Endothelial cell of umbilical vein (primary cell): ENCODE measurements around the gene PF4V1. TPM values are rescaled to one million over a fixed set of nuclear protein-coding genes. Genes with fewer than 3 reads are reported as not detected.

Experiments
- BruUV-seq: library from RNA; stranded (reverse); fragments of 400-500 nt; replicated peaks from 2 replicates; lab custom pipeline; 2021; lab: Mats Ljungman, UMichigan
- CTCF ChIA-PET: fragments of 300-600, 350-600 bp; sonication (Branson Sonifier 250); formaldehyde crosslinking; loops from one replicate; lab custom pipeline; 2021; ENCODE audit warnings: antibody characterized with exemption, inconsistent platforms; lab: Charles Lee
- POLR2A ChIA-PET: fragments of 300-600, 350-600 bp; sonication (Branson Sonifier 250); formaldehyde crosslinking; loops from one replicate; lab custom pipeline; 2021; ENCODE audit warnings: antibody characterized with exemption, inconsistent platforms; lab: Charles Lee
- DNase-seq: peaks from one replicate; pipeline ENCODE4 v3.0.0-alpha.2; 2011; ENCODE audit warnings: low read depth, low spot score
- FAIRE-seq: peaks from 2 replicates; lab custom pipeline; 2011; peaks lifted over from hg19 to GRCh38; lab: Jason Lieb, UNC
- H2AFZ ChIP-seq: 2 replicates; pipeline ENCODE4 v1.6.0; 2012; ENCODE audit warnings: low read depth, low read length, control low read depth, inconsistent platforms
- H3K27ac ChIP-seq: 2 replicates; pipeline ENCODE4 v1.5.1; 2011; ENCODE audit warnings: low read depth, mild to moderate bottlenecking, control low read depth, low read length, moderate library complexity; ENCODE audit not compliant: insufficient read depth
- H3K27me3 ChIP-seq, 2 experiments: 2 replicates each; pipeline versions ENCODE4 v1.6.0 to v1.6.1; 2011; ENCODE audit warnings: low read length in 2 of 2, mixed read lengths in 1 of 2; ENCODE audit not compliant: control insufficient read depth in 2 of 2, insufficient read depth in 2 of 2
- H3K36me3 ChIP-seq, 2 experiments: 2 replicates in 1 of 2; 3 replicates in 1 of 2; pipeline ENCODE4 v1.5.1; 2011; ENCODE audit warnings: low read length in 2 of 2, mild to moderate bottlenecking in 1 of 2, moderate library complexity in 1 of 2; ENCODE audit not compliant: control insufficient read depth in 2 of 2, insufficient read depth in 2 of 2; ENCODE audit errors: extremely low read depth in 1 of 2
- H3K4me1 ChIP-seq: 3 replicates; pipeline ENCODE4 v1.5.1; 2011; ENCODE audit warnings: mild to moderate bottlenecking, low read length; ENCODE audit not compliant: control insufficient read depth, insufficient read depth; ENCODE audit errors: extremely low read depth
- H3K4me2 ChIP-seq: 2 replicates; pipeline ENCODE4 v1.6.1; 2011; ENCODE audit warnings: low read length, control low read depth, mixed read lengths; ENCODE audit not compliant: insufficient read depth
- H3K4me3 ChIP-seq, 3 experiments: fragments of 200-600 bp in 1 of 3; sonication (generic), shearing (Covaris generic) in 1 of 3; replicated peaks in 1 of 3; 2 replicates each; pipeline ENCODE4 v1.5.1; 2011 to 2016; ENCODE audit warnings: control low read depth in 3 of 3, low read length in 3 of 3, mild to moderate bottlenecking in 2 of 3, inconsistent platforms in 1 of 3, low read depth in 1 of 3, moderate library complexity in 1 of 3; ENCODE audit not compliant: insufficient read depth in 1 of 3
- H3K79me2 ChIP-seq: 2 replicates; pipeline ENCODE4 v1.6.0; 2012; ENCODE audit warnings: low read length, inconsistent platforms; ENCODE audit not compliant: control insufficient read depth, insufficient read depth
- H3K9ac ChIP-seq: replicated peaks from 2 replicates; pipeline ENCODE3; 2011; ENCODE audit warnings: low read length, control low read depth; ENCODE audit not compliant: insufficient read depth; ENCODE audit errors: extremely low read depth
- H3K9me1 ChIP-seq: replicated peaks from 3 replicates; pipeline ENCODE4 v1.6.0; 2011; ENCODE audit warnings: mild to moderate bottlenecking, low read length; ENCODE audit not compliant: control insufficient read depth, insufficient read depth; ENCODE audit errors: extremely low read depth
- H3K9me3 ChIP-seq: replicated peaks from 2 replicates; pipeline ENCODE4 v1.5.1; 2012; ENCODE audit warnings: low read length, inconsistent platforms; ENCODE audit not compliant: control insufficient read depth, insufficient read depth
- H4K20me1 ChIP-seq: replicated peaks from 2 replicates; pipeline ENCODE3; 2011; ENCODE audit warnings: mild to moderate bottlenecking, low read length; ENCODE audit not compliant: control insufficient read depth, insufficient read depth; ENCODE audit errors: extremely low read depth
- CTCF ChIP-seq, 2 donors: IDR thresholded peaks; 1 replicate in 1 of 2; 2 replicates in 1 of 2; pipeline ENCODE4 v1.5.1; 2011; ENCODE audit warnings: low read length in 2 of 2, mild to moderate bottlenecking in 2 of 2, moderate library complexity in 2 of 2, control low read depth in 1 of 2, inconsistent platforms in 1 of 2, low read depth in 1 of 2; ENCODE audit not compliant: insufficient read depth in 1 of 2; ENCODE audit errors: extremely low read depth in 1 of 2
- EZH2 ChIP-seq: IDR thresholded peaks from 2 replicates; pipeline ENCODE4 v1.6.1; 2012; ENCODE audit warnings: borderline replicate concordance, low read depth, mild to moderate bottlenecking, moderate library complexity, low read length, inconsistent platforms; ENCODE audit not compliant: severe bottlenecking
- FOS ChIP-seq: IDR thresholded peaks from 2 replicates; pipeline ENCODE4 v1.6.1; 2011; ENCODE audit warnings: mild to moderate bottlenecking, low read length, moderate library complexity, borderline replicate concordance; ENCODE audit not compliant: insufficient read depth
- GATA2 ChIP-seq: IDR thresholded peaks from 2 replicates; pipeline ENCODE4 v1.7.0; 2011; ENCODE audit warnings: low read depth, mild to moderate bottlenecking, moderate library complexity, mixed read lengths, low read length; ENCODE audit not compliant: insufficient read length, insufficient read depth
- JUN ChIP-seq: IDR thresholded peaks from 2 replicates; pipeline ENCODE4 v1.6.1; 2011; ENCODE audit warnings: borderline replicate concordance, low read depth; ENCODE audit not compliant: insufficient read length, insufficient read depth
- MAX ChIP-seq: IDR thresholded peaks from 2 replicates; pipeline ENCODE4 v1.6.1; 2011; ENCODE audit not compliant: insufficient read depth, insufficient read length
- MYC ChIP-seq: IDR thresholded peaks from one replicate; pipeline ENCODE4 v1.6.1; 2011; ENCODE audit warnings: mild to moderate bottlenecking, low read depth, low read length
- POLR2A ChIP-seq: IDR thresholded peaks from 2 replicates; pipeline ENCODE4 v1.6.1; 2012; ENCODE audit warnings: low read depth, mild to moderate bottlenecking, control low read depth, low read length
- POLR2AphosphoS5 ChIP-seq: IDR thresholded peaks from 2 replicates; pipeline ENCODE4 v1.6.1; 2012; ENCODE audit warnings: low read depth, mild to moderate bottlenecking, control low read depth, low read length, moderate library complexity; ENCODE audit not compliant: insufficient read depth
- dilution Hi-C: fragments of 300-500 bp; cut with MboI; formaldehyde crosslinking; loops from one replicate; pipeline ENCODE4 v1.15.0; 2019; ENCODE audit warnings: low sequenced_read_pairs; ENCODE audit not compliant: extremely low pct_ligation_motif_present
- intact Hi-C: fragments of 100-400 bp; cut with micrococcal nuclease; formaldehyde crosslinking; loops from one replicate; pipeline ENCODE4 v1.10.0; 2022
- polyA plus RNA-seq, 4 experiments: library from polyadenylated mRNA; depleted of rRNA in 3 of 4; stranded (reverse) in 3 of 4; unstranded in 1 of 4; fragments of >200 nt; gene quantifications; 2 replicates each; pipeline versions ENCODE4 v1.2.1 to v1.2.3, GENCODE V29; 2011 to 2012; ENCODE audit warnings: missing spikeins in 1 of 4
- total RNA-seq: library from RNA; stranded (reverse); gene quantifications from 2 replicates; pipeline ENCODE4 v1.2.3, GENCODE V29; 2021

The PF4V1 gene
- total and polyA plus RNA-seq, 2 donors (not counting 3 experiments of a cell fraction or from before 2014, with no cell fraction given) = not detected

GRCh38 chr4:73814679-73815078 is 38.4 kb upstream of the PF4V1 start:
- TF ChIP-seq EZH2 = no peak
- TF ChIP-seq JUN = no peak
- no peak for TF ChIP-seq MAX
- no peak for TF ChIP-seq MYC
- no peak for TF ChIP-seq CTCF (IDR thresholded peaks at IDR 0.05; ENCODE audit: extremely low read depth in 1 of 2, insufficient read depth in 1 of 2, low read depth in 1 of 2, low read length in 2 of 2)
- TF ChIP-seq POLR2A = no peak
- no peak for TF ChIP-seq POLR2AphosphoS5
- TF ChIP-seq FOS = no peak
- no peak for TF ChIP-seq GATA2
- no peak for DNase-seq
- ChIA-PET CTCF (no interaction called here), POLR2A (no interaction called here)
- BruUV-seq = no TSS peak
- Histone ChIP-seq H2AFZ (no peak overlapping the region), H3K4me2 (no peak overlapping the region), H3K4me3 (no peak overlapping the region), H3K9me3 (no peaks in the 10 kb centered on the region), H3K27ac (no peak overlapping the region), H4K20me1 (no peaks in the 10 kb centered on the region), H3K9ac (no peak overlapping the region), H3K9me1 (no peaks in the 10 kb centered on the region), H3K4me1 (peaks cover 18% of the 10 kb centered on the region), H3K36me3 (no peaks in the 10 kb centered on the region), H3K27me3 (no peaks in the 10 kb centered on the region), H3K79me2 (no peaks in the 10 kb centered on the region)
- dilution Hi-C loops = no loop called here
- intact Hi-C loops = no loop called here
- FAIRE-seq = no peak
